GM04503 (cell line): ENCODE data around the gene ADGRG3.

ENCODE experiments used
- DNase-seq: peaks from one replicate; pipeline ENCODE4 v3.0.0-alpha.2; 2012; ENCODE audit warnings: low read depth

Gene ADGRG3

GRCh38 chr16:57681950-57682728, 14.0 kb downstream of the ADGRG3 start:
- DNase-seq: no peak

DNA sequence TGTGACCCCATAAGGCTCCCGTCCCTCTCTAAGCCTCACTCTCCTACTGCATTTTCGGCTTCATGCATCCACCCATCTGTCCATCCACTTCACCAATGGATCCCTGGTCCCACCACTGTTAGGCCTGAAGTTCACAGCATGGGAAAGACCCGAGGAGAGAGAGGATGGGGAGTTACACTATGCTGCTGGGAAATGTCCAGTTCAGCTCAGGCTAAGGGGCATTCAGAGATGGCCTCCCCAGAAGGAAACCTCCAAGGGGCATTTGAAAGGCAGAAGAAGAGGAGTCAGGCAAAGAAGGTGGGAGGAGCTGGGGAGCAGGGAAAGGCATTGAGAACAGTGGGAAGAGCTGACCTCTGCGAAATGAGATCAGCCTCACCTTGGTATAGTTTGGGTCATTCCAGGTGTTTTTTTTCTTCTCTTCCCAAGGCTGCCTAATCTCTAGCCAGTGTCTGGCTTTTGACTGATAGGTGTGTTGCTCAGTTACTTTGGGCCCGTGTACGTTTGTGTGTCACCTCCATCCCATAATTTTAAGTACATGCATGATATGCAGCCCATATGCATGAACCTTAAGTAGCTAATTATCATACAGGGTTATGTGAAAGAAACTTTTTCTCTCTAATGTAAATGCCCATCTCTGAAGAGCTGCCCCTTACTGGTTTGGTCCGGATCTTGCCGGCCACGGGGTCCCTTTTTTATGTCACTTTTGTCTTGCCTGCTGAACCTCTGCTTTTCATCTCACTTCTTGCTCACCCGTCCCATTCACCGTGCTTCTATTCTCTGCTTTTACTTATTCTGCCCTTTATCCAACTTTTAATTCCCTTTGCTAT, 14.9 kb downstream of the ADGRG3 start:
- no peak for DNase-seq

GRCh38 chr16:57683636-57684545, 15.8 kb downstream of the ADGRG3 start:
- no peak for DNase-seq

GRCh38 chr16:57684626-57685358, 16.7 kb downstream of the ADGRG3 start:
- no peak for DNase-seq

- no peak for DNase-seq
Observed at GRCh38 chr16:57685633-57686032, 17.5 kb downstream of the ADGRG3 start.

GRCh38 chr16:57686577-57686976, 18.5 kb downstream of the ADGRG3 start:
- DNase-seq: no peak

DNA sequence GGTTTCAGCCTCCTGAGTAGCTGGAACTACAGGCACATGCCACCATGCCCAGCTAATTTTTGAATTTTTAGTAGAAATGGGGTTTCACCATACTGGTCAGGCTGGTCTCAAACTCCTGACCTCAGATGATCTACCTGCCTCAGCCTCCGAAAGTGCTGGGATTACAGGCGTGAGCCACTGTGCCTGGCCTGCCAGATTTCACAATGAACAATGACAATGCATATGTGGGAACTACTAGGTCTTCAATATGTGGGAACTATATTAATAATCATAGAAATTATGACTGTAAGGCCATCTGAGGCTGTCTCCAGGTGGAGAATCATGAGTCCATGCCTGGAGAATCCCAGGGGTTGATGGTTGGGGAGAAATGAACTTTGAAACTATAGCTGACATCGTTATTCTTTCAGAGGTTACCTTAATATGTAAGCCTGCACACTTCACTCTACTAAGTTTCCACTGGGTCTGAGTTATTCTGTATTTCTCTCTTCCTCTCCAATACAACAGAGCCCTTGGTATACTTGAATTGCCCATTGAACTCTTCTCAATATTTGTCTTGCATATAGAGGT, 19.3 kb downstream of the ADGRG3 start:
- no peak for DNase-seq

DNA sequence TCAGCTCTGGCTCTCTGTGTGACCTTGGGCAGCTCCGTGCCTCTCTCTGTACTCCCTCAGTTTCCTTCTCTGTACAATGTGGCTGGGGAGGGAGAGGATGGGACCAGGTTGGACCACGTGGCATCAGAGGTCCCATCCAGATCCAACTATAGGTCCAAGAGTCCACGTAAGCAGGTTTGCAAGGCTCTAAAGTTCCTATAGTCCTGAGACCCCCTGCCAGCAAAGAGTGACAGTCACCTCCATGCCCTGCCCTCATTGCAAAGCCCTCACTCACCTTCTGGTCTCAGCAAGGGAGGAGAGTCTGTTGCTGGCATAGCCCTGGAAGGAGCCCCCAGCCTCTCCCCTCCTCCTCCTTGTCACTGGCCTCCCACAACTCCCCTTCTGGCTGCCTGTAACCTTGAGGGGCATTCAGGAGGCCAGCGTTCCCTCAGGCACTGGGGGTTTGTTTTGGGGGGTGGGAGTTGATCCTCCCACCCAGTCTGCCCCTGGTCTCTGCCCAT, 20.4 kb downstream of the ADGRG3 start:
- DNase-seq: no peak

DNA sequence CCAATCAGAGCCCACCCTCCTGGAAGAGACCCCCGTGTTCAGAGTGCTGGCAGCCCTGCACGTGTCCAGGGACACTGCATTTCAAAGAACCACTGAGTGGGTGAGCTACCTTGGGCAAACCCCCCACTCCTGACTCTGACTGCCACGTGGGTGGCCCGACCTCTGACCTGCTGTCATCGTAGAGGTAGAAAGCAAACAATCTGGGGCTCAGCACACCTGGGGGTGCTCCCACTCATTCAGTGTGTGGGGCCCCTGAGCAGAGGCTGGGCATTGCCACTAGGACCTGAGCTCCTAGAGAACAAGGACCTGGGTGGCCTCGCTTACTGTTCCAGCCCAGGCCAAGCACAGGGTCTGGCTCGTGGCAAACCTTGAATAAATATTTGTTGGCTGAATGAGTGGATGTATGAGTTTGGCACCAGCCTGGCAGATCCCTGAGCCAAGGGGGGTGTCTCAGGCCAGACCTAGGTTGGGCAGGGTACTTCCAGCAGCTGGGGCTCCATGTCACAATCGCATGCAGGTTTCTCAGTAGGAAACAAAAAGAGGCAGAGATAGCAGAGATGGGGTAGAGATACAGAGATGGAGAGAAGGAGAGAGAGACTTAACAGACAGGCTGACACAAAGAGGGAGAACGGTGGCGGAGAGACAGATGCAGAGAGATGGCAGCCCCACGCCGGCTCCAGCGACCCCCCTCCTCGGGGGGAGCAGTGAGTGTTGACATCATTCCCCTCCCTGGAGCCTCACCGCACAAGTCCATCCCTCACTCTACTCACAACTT, 21.1 kb downstream of the ADGRG3 start:
- no peak for DNase-seq

GRCh38 chr16:57689762-57690558, 21.9 kb downstream of the ADGRG3 start:
- DNase-seq: no peak

DNA sequence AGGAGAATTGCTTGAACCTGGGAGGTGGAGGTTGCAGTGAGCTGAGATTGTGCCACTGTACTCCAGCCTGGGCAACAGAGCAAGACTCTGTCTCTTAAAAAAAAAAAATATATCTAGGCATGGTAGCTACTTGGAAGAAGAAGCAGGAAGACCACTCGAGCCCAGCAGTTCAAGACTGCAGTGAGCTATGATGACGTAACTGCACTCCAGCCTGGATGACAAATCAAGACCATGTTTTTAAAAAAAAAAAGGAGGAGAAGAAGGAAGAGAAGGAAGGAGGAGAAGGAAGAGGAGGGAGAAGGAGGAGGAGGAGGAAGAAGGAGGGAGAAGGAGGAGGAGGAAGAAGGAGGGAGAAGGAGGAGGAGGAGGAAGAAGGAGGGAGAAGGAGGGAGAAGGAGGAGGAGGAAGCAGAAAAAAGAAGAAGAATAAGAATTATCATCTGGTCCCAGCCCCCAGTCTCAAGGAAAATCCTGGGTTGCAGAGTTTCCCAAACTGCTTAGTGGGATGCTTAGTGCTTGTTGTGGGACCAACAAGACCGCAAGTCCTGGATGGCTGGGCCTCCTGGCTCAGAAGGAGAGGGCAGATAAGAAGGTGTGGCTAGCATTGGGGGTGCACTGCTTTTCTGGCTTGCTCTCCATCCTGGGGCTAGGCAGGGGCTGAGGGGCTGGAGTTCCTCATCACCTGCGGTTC, 22.8 kb downstream of the ADGRG3 start:
- no peak for DNase-seq

DNA sequence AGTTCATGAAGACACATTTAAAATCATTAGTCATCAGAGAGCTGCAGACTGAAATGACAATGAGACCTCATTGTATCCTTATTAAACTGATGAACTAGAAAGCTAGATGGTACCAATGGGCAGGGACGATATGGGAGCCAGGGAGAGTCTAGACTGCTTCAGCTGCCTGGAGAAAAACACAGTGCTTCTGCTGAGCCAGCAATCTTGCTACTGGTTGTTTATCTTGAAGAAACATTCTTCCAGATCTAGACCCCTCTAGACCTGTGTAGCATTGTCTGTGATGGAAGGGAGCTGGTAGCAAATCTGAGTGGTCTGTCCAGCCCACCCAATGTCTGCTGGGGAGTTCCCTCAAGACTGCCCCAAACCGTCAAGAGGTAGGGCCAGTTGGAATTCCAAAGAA, 24.5 kb downstream of the ADGRG3 start:
- DNase-seq: no peak

DNA sequence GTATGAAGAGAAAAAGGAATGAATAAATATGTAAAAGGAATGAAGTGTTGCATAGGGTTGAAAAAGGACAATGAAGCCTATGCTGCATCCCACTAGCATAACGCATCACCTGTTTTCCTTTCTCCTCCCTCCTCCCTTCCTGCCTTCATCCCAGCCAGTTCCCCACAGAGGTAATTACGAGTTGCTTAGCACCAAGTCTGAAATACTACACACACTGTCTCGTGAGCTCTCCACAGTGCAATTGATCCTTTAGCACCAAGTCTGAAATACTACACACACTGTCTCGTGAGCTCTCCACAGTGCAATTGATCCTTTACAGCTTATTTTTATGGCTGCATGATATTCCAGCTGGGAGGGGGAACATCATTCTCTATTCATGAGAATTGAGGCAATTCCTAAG, 25.4 kb downstream of the ADGRG3 start:
- DNase-seq: no peak

- no peak for DNase-seq
Observed at GRCh38 chr16:57694231-57694724, 26.2 kb downstream of the ADGRG3 start.

- DNase-seq: no peak
Observed at GRCh38 chr16:57694725-57695679, 26.9 kb downstream of the ADGRG3 start, which contains the start of gene DRC7. Gene DRC7 (plus strand): TSS chr16:57694806. CDS start chr16:57697950, 3,144 bp downstream.

GRCh38 chr16:57695680-57696069, 27.6 kb downstream of the ADGRG3 start:
- no peak for DNase-seq

GRCh38 chr16:57696240-57696639, 28.1 kb downstream of the ADGRG3 start:
- no peak for DNase-seq
